ENCODE data around the gene TEX44.

GRCh38 chr2:231611273-231612108 lies 18.8 kb downstream of the TEX44 start:
- TF ChIP-seq POLR2A (IDR thresholded peaks at IDR 0.05; ENCODE audit: low read depth, low read length) = no peak
- TF ChIP-seq POLR2AphosphoS5 (IDR thresholded peaks at IDR 0.05; ENCODE audit: low read depth, low read length) = no peak
- TF ChIP-seq TAF1 (IDR thresholded peaks at IDR 0.05; ENCODE audit: low read depth, low read length) = no peak

All from GM12891 (cell line).